HG03432 (cell line): ENCODE data around the gene MRPL18.
"Not testable (repeated sequence)": the region's sequence is repeated elsewhere in the genome, so short reads cannot be mapped to it uniquely, and the experiment has no call there.

Experiments used
- ATAC-seq: cut with Tn5 transposase; IDR thresholded peaks from one replicate; pipeline ENCODE4 v1.9.1; 2021; ENCODE audit warnings: mild to moderate bottlenecking, moderate library complexity; ENCODE audit not compliant: unreplicated experiment

The MRPL18 gene

GRCh38 chr6:159815410-159815809, 25.1 kb downstream of the MRPL18 start:
- no peak for ATAC-seq

- not testable (repeated sequence) for ATAC-seq
Observed at GRCh38 chr6:159816775-159817174, 26.5 kb downstream of the MRPL18 start.

- ATAC-seq, result no peak
Observed at GRCh38 chr6:159817951-159818739, 27.9 kb downstream of the MRPL18 start.

- no peak for ATAC-seq
Observed at GRCh38 chr6:159819098-159819497, 28.8 kb downstream of the MRPL18 start.

- ATAC-seq, result peak; percentile 71
Observed at GRCh38 chr6:159819932-159820640, 29.8 kb downstream of the MRPL18 start.

- no peak for ATAC-seq
Observed at GRCh38 chr6:159821122-159821521, 30.9 kb downstream of the MRPL18 start.

GRCh38 chr6:159821726-159822125, 31.5 kb downstream of the MRPL18 start:
- no peak for ATAC-seq

GRCh38 chr6:159823953-159824352, 33.7 kb downstream of the MRPL18 start:
- ATAC-seq, result no peak

- ATAC-seq, result not testable (repeated sequence)
Observed at GRCh38 chr6:159824690-159825089, 34.4 kb downstream of the MRPL18 start.

- ATAC-seq, result no peak
Observed at GRCh38 chr6:159826004-159826403, 35.7 kb downstream of the MRPL18 start.

- no peak for ATAC-seq
Observed at GRCh38 chr6:159826968-159827647, 36.8 kb downstream of the MRPL18 start.

- no peak for ATAC-seq
Observed at GRCh38 chr6:159828074-159828473, 37.8 kb downstream of the MRPL18 start.

GRCh38 chr6:159829526-159829925, 39.3 kb downstream of the MRPL18 start:
- peak; percentile 63 for ATAC-seq

GRCh38 chr6:159830501-159831372, 40.5 kb downstream of the MRPL18 start:
- ATAC-seq, result no peak

GRCh38 chr6:159831373-159831679, 41.1 kb downstream of the MRPL18 start:
- ATAC-seq, result no peak

- no peak for ATAC-seq
Observed at GRCh38 chr6:159832946-159833345, 42.7 kb downstream of the MRPL18 start.

GRCh38 chr6:159833556-159833955, 43.3 kb downstream of the MRPL18 start:
- ATAC-seq, result no peak

GRCh38 chr6:159833997-159834603, 43.8 kb downstream of the MRPL18 start:
- ATAC-seq, result no peak

GRCh38 chr6:159836718-159837490, 46.6 kb downstream of the MRPL18 start:
- no peak for ATAC-seq

GRCh38 chr6:159837511-159837910, 47.2 kb downstream of the MRPL18 start:
- no peak for ATAC-seq
